Heart left ventricle (tissue), 16 donors: ENCODE data around the gene RUNX1. TPM values are rescaled to one million over a fixed set of nuclear protein-coding genes. Genes with fewer than 3 reads are reported as not detected.

ENCODE experiments used
- ATAC-seq, 4 donors: fragments of 200-7000 bp; cut with Tn5 transposase; one replicate each; pipeline ENCODE4 v1.9.1; 2020 to 2022; ENCODE audit warnings: moderate library complexity in 4 of 4, mild to moderate bottlenecking in 3 of 4, moderate number of reproducible peaks in 1 of 4
- DNase-seq, 5 donors: peaks; one replicate each; pipeline ENCODE4 v3.0.0-alpha.2; 2020
- H3K27ac ChIP-seq, 12 donors: fragments of 200-600 bp; sonication (generic) in 4 of 12; one replicate each; pipeline versions ENCODE4 v1.5.0 to v1.8.0; 2016 to 2022; ENCODE audit warnings: mild to moderate bottlenecking in 2 of 12
- H3K27me3 ChIP-seq, 9 donors: fragments of 200-600 bp; sonication (generic) in 2 of 9; one replicate each; pipeline versions ENCODE4 v1.5.1 to v1.8.0; 2016 to 2022; ENCODE audit warnings: mild to moderate bottlenecking in 3 of 9
- H3K36me3 ChIP-seq, 9 donors: fragments of 200-600 bp; sonication (generic) in 2 of 9; one replicate each; pipeline versions ENCODE4 v1.5.0 to v1.8.0; 2018 to 2022; ENCODE audit warnings: mild to moderate bottlenecking in 2 of 9
- H3K4me1 ChIP-seq, 12 donors: fragments of 200-600 bp; sonication (generic) in 4 of 12; one replicate each; pipeline versions ENCODE4 v1.5.0 to v1.8.0; 2016 to 2022; ENCODE audit warnings: mild to moderate bottlenecking in 3 of 12
- H3K4me3 ChIP-seq, 12 donors: fragments of 200-600 bp; sonication (generic) in 4 of 12; one replicate each; pipeline versions ENCODE4 v1.5.0 to v1.8.0; 2017 to 2022; ENCODE audit warnings: mild to moderate bottlenecking in 9 of 12, moderate library complexity in 4 of 12
- H3K9me3 ChIP-seq, 12 donors: fragments of 200-600 bp; sonication (generic) in 4 of 12; one replicate each; pipeline versions ENCODE4 v1.5.0 to v1.8.0; 2016 to 2022; ENCODE audit warnings: mild to moderate bottlenecking in 1 of 12
- CTCF ChIP-seq, 12 donors: fragments of 200-600 bp; sonication (generic) in 4 of 12; IDR thresholded peaks; one replicate each; pipeline versions ENCODE4 v1.5.0 to v1.8.0; 2018 to 2022; ENCODE audit warnings: antibody characterized with exemption in 12 of 12, mild to moderate bottlenecking in 5 of 12
- POLR2A ChIP-seq, 2 donors: fragments of 450-650 bp; IDR thresholded peaks; one replicate each; pipeline ENCODE4 v1.6.1; 2017; ENCODE audit warnings: antibody characterized with exemption in 2 of 2, mild to moderate bottlenecking in 2 of 2, moderate library complexity in 2 of 2
- whole genome bisulfite sequencing, 4 donors: extraction: QIAGEN DNeasy Blood & Tissue Kit in 2 of 4; methylation state at CpG; one replicate each; pipeline versions ENCODE4 v1.1.5 to v1.1.7; 2013 to 2018; 5-methylcytosine and 5-hydroxymethylcytosine counted together
- intact Hi-C, 10 donors: fragments of 100-400 bp; cut with DNase I; formaldehyde crosslinking; loops; one replicate each; pipeline versions ENCODE4 v1.11.1 to v1.14.2; 2022
- polyA plus RNA-seq, 2 donors: library from polyadenylated mRNA; stranded (reverse); fragments of 200-250 nt; gene quantifications; one replicate each; pipeline ENCODE4 v1.2.3, GENCODE V29; 2013
- total RNA-seq, 9 donors: library from RNA; depleted of rRNA in 2 of 9; stranded (reverse); fragments of >200 nt in 2 of 9; fragmentation: NEBNext Ultra II Directional in 3 of 9; extraction: Animal tissue kit (Norgen Biotek cat#: 25700) in 3 of 9; gene quantifications; one replicate each; pipeline versions ENCODE4 v1.1.0 to v1.2.4, GENCODE V29; 2016 to 2023
- donor health status: ischemic (EF 13 %, LVEDD 7.1; RV severe dilation, severe dysfunction).
- donor health status: healthy with polysubstance abuse.
- donor health status: DM: no; HTN: yes; CAD: no.
- donor health status: DM: no; HTN: no; CAD: no.
- donor health status: ischemic (EF 25% LVEDD 6.9; RV normal size, moderate dysfunction).
- donor health status: ischemic (EF 25% LVEDD 5.7; RV mildly dilated, moderate dysfunction).
- donor health status: healthy.
- donor health status: DM: yes; HTN: yes; CAD: no.
- donor health status: ischemic (EF 35%, LVEDD 5.7; RV mildly dilated, moderate dysfunction).
- donor health status: nonischemic (EF 11% LVEDD 7.7; RV severe dilation, severe dysfunction).
- donor health status: DM: yes; HTN: yes; CAD: no.
- donor health status: PGD.
- donor health status: ischemic (EF 29% LVEDD 5.4; RV normal size, mild dysfunction).
- donor health status: nonischemic (EF 23%, LVEDD 6.1; RV moderate dilation, normal function).

RUNX1 gene
- total and polyA plus RNA-seq, 11 donors, result 0.61 to 54.5 (median 4.1) TPM

- no peak for TF ChIP-seq POLR2A (IDR thresholded peaks at IDR 0.05)
- TF ChIP-seq CTCF (IDR thresholded peaks at IDR 0.05), result no peak
- ATAC-seq (no peak), DNase-seq (no peak)
- Histone ChIP-seq H3K36me3 (peaks cover 0 to 98% (median 0%) of the 10 kb centered on the region in 9 donors), H3K27ac (no peak overlapping the region), H3K4me3 (no peak overlapping the region), H3K27me3 (no peaks in the 10 kb centered on the region), H3K4me1 (peaks cover 0 to 7% (median 0%) of the 10 kb centered on the region in 12 donors), H3K9me3 (no peaks in the 10 kb centered on the region)
- intact Hi-C loops, result no loop called here
- 62 to 70% (median 67%) methylated on average over 13 to 15 of the region's 15 CpGs for WGBS, 4 donors
Measured at GRCh38 chr21:34819357-34819999, 229.6 kb downstream of the RUNX1 start.

- Histone ChIP-seq H3K9me3 (no peaks in the 10 kb centered on the region), H3K27me3 (no peaks in the 10 kb centered on the region), H3K4me3 (no peak overlapping the region), H3K4me1 (peaks cover 0 to 14% (median 0%) of the 10 kb centered on the region in 12 donors), H3K27ac (no peak overlapping the region), H3K36me3 (peaks cover 0 to 98% (median 0%) of the 10 kb centered on the region in 9 donors)
- DNase-seq (no peak), ATAC-seq (no peak)
- no peak for TF ChIP-seq CTCF (IDR thresholded peaks at IDR 0.05)
- TF ChIP-seq POLR2A (IDR thresholded peaks at IDR 0.05), result no peak
- 49 to 80% (median 73%) methylated on average over 7 to 8 of the region's 8 CpGs for WGBS, 4 donors
- intact Hi-C loops, result no loop called here
Measured at GRCh38 chr21:34818662-34819158, 230.4 kb downstream of the RUNX1 start.

- intact Hi-C loops, result no loop called here
- H3K27ac ChIP-seq, result no peak overlapping the region
- no peak for TF ChIP-seq POLR2A (IDR thresholded peaks at IDR 0.05)
- no peak for TF ChIP-seq CTCF (IDR thresholded peaks at IDR 0.05)
- 72 to 82% (median 79%) methylated on average over 16 of the region's 16 CpGs for WGBS, 4 donors
- no peaks in the 10 kb centered on the region for H3K9me3 ChIP-seq
- ATAC-seq (no peak), DNase-seq (no peak)
- H3K36me3 ChIP-seq, result peaks cover 0 to 100% (median 0%) of the 10 kb centered on the region in 9 donors
- no peak overlapping the region for H3K4me3 ChIP-seq
- no peaks in the 10 kb centered on the region for H3K27me3 ChIP-seq
- peaks cover 0 to 14% (median 0%) of the 10 kb centered on the region in 12 donors for H3K4me1 ChIP-seq
Measured at GRCh38 chr21:34817821-34818661, 231.1 kb downstream of the RUNX1 start.
